Lower leg skin (tissue), 4 donors: ENCODE results near the gene CNTN3. TPM values are rescaled to one million over a fixed set of nuclear protein-coding genes. Genes with fewer than 3 reads are reported as not detected.

ENCODE experiments used
- DNase-seq, 2 donors: peaks; one replicate each; pipeline ENCODE4 v3.0.0-alpha.2; 2019; ENCODE audit warnings: low spot score in 2 of 2
- H3K4me3 ChIP-seq: fragments of 200-600 bp; sonication (generic); 2 replicates; pipeline ENCODE4 v1.5.1; 2017; ENCODE audit warnings: mild to moderate bottlenecking, low read depth; ENCODE audit not compliant: poor library complexity, severe bottlenecking
- POLR2A ChIP-seq, 2 donors: fragments of 450-650 bp; IDR thresholded peaks; one replicate each; pipeline ENCODE4 v1.6.1; 2016 to 2017; ENCODE audit warnings: antibody characterized with exemption in 2 of 2, mild to moderate bottlenecking in 1 of 2, moderate library complexity in 1 of 2
- WGBS, 2 donors: methylation state at CpG; one replicate each; pipeline ENCODE4 v1.1.5; 2018; 5-methylcytosine and 5-hydroxymethylcytosine counted together
- intact Hi-C: fragments of 100-400 bp; cut with DNase I; formaldehyde crosslinking; loops from one replicate; pipeline ENCODE4 v1.15.0; 2023; ENCODE audit warnings: low total_unique reads
- total RNA-seq, 4 donors: library from RNA; depleted of rRNA; stranded (reverse); fragments of >200 nt; gene quantifications; one replicate each; pipeline ENCODE4 v1.1.0, GENCODE V29; 2016
- TF ChIP-seq, protein P1 (sequence below), 3 donors: fragments of 450-650 bp; IDR thresholded peaks; one replicate each; pipeline ENCODE4 v1.5.1; 2016; ENCODE audit warnings: antibody characterized with exemption in 3 of 3, mild to moderate bottlenecking in 3 of 3, moderate library complexity in 2 of 3

CNTN3 gene
- total RNA-seq, 4 donors from 2014 or later = 0.15 to 1.9 (median 0.51) TPM

DNA sequence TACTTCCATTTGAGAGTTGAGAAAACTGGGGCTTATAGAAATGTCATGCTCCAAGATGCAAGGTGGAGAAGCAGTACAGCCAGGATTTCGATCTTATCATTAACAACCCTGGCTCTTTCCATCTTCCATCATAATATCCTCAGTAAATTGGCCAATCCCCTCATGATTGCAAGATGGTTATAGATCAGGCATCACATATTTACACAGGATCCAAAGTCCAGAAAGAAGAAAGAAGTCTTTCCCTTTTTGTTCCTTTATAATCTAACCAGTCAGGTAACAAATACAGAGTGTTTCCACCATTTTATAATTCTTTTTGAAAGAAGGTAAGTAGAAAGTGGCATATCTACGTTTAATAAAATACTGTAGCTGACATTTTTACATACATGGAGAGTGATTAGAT lies 29.7 kb downstream of the CNTN3 start:
- intact Hi-C loops = no loop called here
- TF ChIP-seq POLR2A (IDR thresholded peaks at IDR 0.05) = no peak
- TF ChIP-seq, protein P1, sequence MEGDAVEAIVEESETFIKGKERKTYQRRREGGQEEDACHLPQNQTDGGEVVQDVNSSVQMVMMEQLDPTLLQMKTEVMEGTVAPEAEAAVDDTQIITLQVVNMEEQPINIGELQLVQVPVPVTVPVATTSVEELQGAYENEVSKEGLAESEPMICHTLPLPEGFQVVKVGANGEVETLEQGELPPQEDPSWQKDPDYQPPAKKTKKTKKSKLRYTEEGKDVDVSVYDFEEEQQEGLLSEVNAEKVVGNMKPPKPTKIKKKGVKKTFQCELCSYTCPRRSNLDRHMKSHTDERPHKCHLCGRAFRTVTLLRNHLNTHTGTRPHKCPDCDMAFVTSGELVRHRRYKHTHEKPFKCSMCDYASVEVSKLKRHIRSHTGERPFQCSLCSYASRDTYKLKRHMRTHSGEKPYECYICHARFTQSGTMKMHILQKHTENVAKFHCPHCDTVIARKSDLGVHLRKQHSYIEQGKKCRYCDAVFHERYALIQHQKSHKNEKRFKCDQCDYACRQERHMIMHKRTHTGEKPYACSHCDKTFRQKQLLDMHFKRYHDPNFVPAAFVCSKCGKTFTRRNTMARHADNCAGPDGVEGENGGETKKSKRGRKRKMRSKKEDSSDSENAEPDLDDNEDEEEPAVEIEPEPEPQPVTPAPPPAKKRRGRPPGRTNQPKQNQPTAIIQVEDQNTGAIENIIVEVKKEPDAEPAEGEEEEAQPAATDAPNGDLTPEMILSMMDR (IDR thresholded peaks at IDR 0.05) = no peak
- no peak overlapping the region for H3K4me3 ChIP-seq
- DNase-seq = no peak
- WGBS, 2 donors = 86 to 89% methylated on average over 2 of the region's 2 CpGs

DNA sequence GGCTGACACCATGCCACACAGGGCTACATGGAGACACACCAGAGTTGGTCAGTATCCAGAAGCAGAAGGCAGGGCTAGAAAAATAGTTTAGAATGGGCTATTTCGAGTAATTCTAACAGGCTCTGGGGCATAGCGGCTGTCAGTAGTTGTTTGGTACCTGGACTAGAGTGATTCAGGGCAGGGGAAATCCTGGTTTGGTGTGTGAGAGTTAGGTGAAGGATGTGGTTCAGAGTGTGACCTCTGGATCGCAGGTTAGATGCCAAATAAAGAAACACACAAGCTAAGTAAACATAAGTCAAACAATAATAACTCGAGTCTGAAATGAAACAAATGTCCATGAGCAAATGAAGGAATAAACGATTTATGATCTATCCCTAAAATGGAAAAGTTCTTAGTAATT lies 31.5 kb downstream of the CNTN3 start:
- intact Hi-C loops = no loop called here
- 90 to 93% methylated on average over 5 of the region's 5 CpGs for WGBS, 2 donors
- H3K4me3 ChIP-seq = no peak overlapping the region
- TF ChIP-seq, protein P1 (IDR thresholded peaks at IDR 0.05) = no peak
- TF ChIP-seq POLR2A (IDR thresholded peaks at IDR 0.05) = no peak
- no peak for DNase-seq

DNA sequence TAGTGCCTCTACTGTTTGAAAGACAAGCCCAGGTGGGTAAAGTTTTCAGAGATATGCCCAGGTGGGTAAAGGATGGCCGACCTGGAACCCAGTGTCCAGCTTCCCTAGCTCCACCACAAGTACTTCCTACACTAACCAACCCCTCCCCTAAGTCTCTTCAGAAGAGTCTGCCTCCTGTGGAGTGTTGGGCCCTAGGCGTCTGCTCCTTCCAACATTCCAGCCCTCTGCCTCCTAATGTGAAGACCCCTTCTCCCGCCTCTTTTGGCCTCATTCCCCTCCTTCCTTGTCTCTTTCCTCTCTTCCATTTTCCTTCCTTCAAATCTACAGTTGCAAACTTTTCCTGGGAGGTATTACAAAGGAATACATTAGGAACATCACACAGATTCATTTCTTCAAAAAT lies 38.6 kb downstream of the CNTN3 start:
- no peak for DNase-seq
- intact Hi-C loops = no loop called here
- TF ChIP-seq POLR2A (IDR thresholded peaks at IDR 0.05) = no peak
- TF ChIP-seq, protein P1 (IDR thresholded peaks at IDR 0.05) = no peak
- 80 to 86% methylated on average over 3 of the region's 3 CpGs for WGBS, 2 donors
- H3K4me3 ChIP-seq = no peak overlapping the region

DNA sequence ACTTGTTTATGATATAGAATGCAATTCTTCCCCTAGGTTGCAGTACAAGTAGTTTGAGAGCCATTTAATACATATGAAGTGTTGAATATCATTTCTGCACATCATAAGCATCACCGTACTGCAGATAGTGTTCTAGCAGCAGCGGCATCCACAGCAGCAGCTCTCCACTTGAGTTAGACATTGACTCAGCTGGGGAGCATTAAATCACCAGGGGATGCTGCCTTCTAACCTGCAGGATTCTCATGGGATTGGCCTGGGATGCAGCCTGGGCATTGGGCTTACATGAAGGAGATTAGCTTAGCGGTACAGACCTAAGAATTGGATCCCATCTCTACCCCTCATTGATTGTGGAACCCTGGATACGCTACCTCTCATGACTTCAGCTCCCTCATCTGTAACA lies 43.3 kb downstream of the CNTN3 start:
- intact Hi-C loops = no loop called here
- 98 to 100% methylated on average over 4 of the region's 4 CpGs for WGBS, 2 donors
- no peak for DNase-seq
- TF ChIP-seq, protein P1 (IDR thresholded peaks at IDR 0.05) = no peak
- no peak for TF ChIP-seq POLR2A (IDR thresholded peaks at IDR 0.05)
- no peak overlapping the region for H3K4me3 ChIP-seq
